Rectal smooth muscle tissue (tissue), 1 donor: ENCODE data around the gene DARS1.
"Not testable (repeated sequence)": the region's sequence is repeated elsewhere in the genome, so short reads cannot be mapped to it uniquely, and the experiment has no call there.

Experiments
- H3K27ac ChIP-seq: one replicate; pipeline ENCODE4 v1.7.0; 2013; ENCODE audit warnings: low read depth, low read length, inconsistent platforms
- H3K27me3 ChIP-seq: one replicate; pipeline ENCODE4 v1.7.0; 2013; ENCODE audit warnings: low read length; ENCODE audit not compliant: control insufficient read depth, insufficient read depth
- H3K36me3 ChIP-seq: one replicate; pipeline ENCODE4 v1.7.0; 2013; ENCODE audit warnings: low read length; ENCODE audit not compliant: control insufficient read depth, insufficient read depth
- H3K4me1 ChIP-seq: one replicate; pipeline ENCODE4 v1.7.0; 2013; ENCODE audit warnings: low read length; ENCODE audit not compliant: control insufficient read depth, insufficient read depth
- H3K4me3 ChIP-seq: one replicate; pipeline ENCODE4 v1.7.0; 2013; ENCODE audit warnings: low read length
- H3K9ac ChIP-seq: one replicate; pipeline ENCODE4 v1.7.0; 2013; ENCODE audit warnings: low read length

The DARS1 gene

GRCh38 chr2:135913727-135914365 is 71.6 kb downstream of the DARS1 start:
- no peaks in the 10 kb centered on the region for H3K4me1 ChIP-seq
- H3K36me3 ChIP-seq: no peaks in the 10 kb centered on the region
- no peaks in the 10 kb centered on the region for H3K27me3 ChIP-seq
- H3K27ac ChIP-seq: no peak overlapping the region
- H3K9ac ChIP-seq: no peak overlapping the region
- H3K4me3 ChIP-seq: no peak overlapping the region

DNA sequence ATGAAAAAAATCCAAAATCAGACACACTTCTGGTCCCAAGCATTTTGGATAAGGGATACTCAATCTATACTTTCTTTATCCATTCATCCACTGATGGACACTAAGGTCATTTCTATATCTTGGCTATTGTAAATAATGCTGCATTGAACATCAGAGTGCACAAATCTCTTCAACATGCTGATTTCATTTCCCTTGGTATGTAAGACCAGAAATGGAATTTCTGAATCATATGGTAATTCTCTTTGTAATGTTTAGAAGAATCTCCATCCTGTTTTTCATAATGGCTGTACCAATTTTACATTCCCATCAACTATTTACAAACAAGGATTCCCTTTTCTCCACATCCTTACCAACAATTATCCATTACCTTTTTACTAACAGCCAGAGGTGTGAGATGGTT is 75.5 kb downstream of the DARS1 start:
- H3K27ac ChIP-seq: no peak overlapping the region
- H3K4me3 ChIP-seq: no peak overlapping the region
- H3K36me3 ChIP-seq: no peaks in the 10 kb centered on the region
- H3K9ac ChIP-seq: no peak overlapping the region
- no peaks in the 10 kb centered on the region for H3K4me1 ChIP-seq
- no peaks in the 10 kb centered on the region for H3K27me3 ChIP-seq

- Histone ChIP-seq H3K36me3 (no peaks in the 10 kb centered on the region), H3K9ac (no peak overlapping the region)
Observed at GRCh38 chr2:135905679-135906078, 79.7 kb downstream of the DARS1 start.

GRCh38 chr2:135904341-135904989 is 81.0 kb downstream of the DARS1 start:
- H3K9ac ChIP-seq: no peak overlapping the region
- H3K27ac ChIP-seq: no peak overlapping the region
- H3K27me3 ChIP-seq: no peaks in the 10 kb centered on the region
- H3K36me3 ChIP-seq: no peaks in the 10 kb centered on the region
- H3K4me3 ChIP-seq: no peak overlapping the region
- no peaks in the 10 kb centered on the region for H3K4me1 ChIP-seq

More at GRCh38 chr2:135905679-135906078, 79.7 kb downstream of the DARS1 start:
- no peaks in the 10 kb centered on the region for H3K27me3 ChIP-seq
- no peak overlapping the region for H3K4me3 ChIP-seq
- H3K27ac ChIP-seq: no peak overlapping the region
- no peaks in the 10 kb centered on the region for H3K4me1 ChIP-seq

DNA sequence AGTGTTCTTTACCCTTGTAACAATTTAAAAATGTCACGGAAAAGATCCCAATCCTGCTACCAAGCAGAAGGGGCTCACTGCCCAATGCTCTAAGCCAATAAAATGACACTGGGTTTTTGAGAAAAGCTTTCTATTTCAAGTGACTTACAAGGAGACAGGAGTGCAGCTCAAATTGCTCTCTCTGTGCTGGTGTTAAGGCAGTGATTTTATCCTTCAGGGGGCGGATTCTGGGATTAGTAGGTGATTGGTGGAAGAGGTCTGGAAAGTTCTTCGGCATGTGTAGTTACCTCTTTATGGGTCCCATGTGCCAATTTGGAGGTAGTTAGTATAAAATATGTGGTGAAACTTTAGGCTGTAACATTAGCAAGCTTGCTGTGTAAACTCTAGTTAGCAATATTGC is 81.8 kb downstream of the DARS1 start:
- Histone ChIP-seq H3K4me3 (no peak overlapping the region), H3K9ac (no peak overlapping the region), H3K4me1 (no peaks in the 10 kb centered on the region), H3K27me3 (no peaks in the 10 kb centered on the region), H3K36me3 (no peaks in the 10 kb centered on the region), H3K27ac (no peak overlapping the region)

DNA sequence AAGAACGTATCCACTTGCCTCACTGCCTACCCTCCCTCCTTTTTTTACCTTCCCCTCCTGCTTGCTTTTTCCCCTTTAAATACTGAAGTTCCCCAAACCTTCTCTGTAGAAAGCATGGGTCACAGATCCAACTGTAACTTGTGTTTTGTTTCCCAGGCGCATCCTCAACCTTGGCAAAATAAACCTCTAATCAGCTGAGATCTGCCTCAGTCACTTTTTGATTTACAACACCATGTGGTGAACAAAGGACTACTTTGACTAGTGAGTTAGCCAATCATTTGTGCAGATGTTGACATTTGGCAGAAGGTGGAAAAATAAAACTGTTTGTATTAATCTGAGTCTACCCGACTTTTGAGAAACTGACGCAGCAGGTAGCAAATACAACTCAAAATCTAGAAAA is 85.9 kb downstream of the DARS1 start:
- H3K4me3 ChIP-seq: no peak overlapping the region
- no peak overlapping the region for H3K9ac ChIP-seq
- H3K27ac ChIP-seq: no peak overlapping the region
- H3K4me1 ChIP-seq: no peaks in the 10 kb centered on the region
- H3K36me3 ChIP-seq: no peaks in the 10 kb centered on the region
- no peaks in the 10 kb centered on the region for H3K27me3 ChIP-seq

- no peaks in the 10 kb centered on the region for H3K27me3 ChIP-seq
Observed at GRCh38 chr2:135898234-135898786, 87.1 kb downstream of the DARS1 start.

GRCh38 chr2:135894930-135895329 is 90.5 kb downstream of the DARS1 start:
- no peaks in the 10 kb centered on the region for H3K27me3 ChIP-seq
- H3K9ac ChIP-seq: no peak overlapping the region
- no peak overlapping the region for H3K4me3 ChIP-seq
- H3K4me1 ChIP-seq: no peaks in the 10 kb centered on the region
- no peak overlapping the region for H3K27ac ChIP-seq
- no peaks in the 10 kb centered on the region for H3K36me3 ChIP-seq

More at GRCh38 chr2:135898234-135898786, 87.1 kb downstream of the DARS1 start:
- H3K36me3 ChIP-seq: no peaks in the 10 kb centered on the region
- no peak overlapping the region for H3K9ac ChIP-seq
- no peak overlapping the region for H3K4me3 ChIP-seq
- no peak overlapping the region for H3K27ac ChIP-seq
- no peaks in the 10 kb centered on the region for H3K4me1 ChIP-seq

DNA sequence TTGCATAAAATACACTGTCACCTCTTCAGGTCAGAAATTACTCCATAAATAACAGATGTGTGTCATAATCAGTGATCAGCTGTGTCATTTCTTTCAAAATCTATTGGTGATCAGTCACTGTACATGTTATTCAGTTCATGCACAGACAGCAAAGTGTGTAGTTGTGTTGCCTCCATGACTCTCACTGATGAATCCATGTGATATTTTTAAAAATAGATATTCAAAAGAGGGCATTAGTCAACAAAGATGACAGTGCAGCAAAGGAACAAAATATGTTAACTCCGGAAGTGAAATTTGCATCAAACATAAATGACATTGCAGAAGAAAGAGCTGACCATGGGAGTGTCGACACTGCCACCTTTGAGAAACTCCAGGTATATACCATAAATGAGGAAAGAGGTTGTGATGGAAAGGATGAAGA is 92.0 kb downstream of the DARS1 start:
- no peak overlapping the region for H3K27ac ChIP-seq
- H3K4me1 ChIP-seq: no peaks in the 10 kb centered on the region
- H3K27me3 ChIP-seq: no peaks in the 10 kb centered on the region
- H3K4me3 ChIP-seq: no peak overlapping the region
- no peak overlapping the region for H3K9ac ChIP-seq
- no peaks in the 10 kb centered on the region for H3K36me3 ChIP-seq

- Histone ChIP-seq H3K27me3 (no peaks in the 10 kb centered on the region), H3K27ac (no peak overlapping the region), H3K4me3 (no peak overlapping the region), H3K9ac (no peak overlapping the region), H3K36me3 (no peaks in the 10 kb centered on the region), H3K4me1 (no peaks in the 10 kb centered on the region)
Observed at GRCh38 chr2:135890835-135891234, 94.6 kb downstream of the DARS1 start.

DNA sequence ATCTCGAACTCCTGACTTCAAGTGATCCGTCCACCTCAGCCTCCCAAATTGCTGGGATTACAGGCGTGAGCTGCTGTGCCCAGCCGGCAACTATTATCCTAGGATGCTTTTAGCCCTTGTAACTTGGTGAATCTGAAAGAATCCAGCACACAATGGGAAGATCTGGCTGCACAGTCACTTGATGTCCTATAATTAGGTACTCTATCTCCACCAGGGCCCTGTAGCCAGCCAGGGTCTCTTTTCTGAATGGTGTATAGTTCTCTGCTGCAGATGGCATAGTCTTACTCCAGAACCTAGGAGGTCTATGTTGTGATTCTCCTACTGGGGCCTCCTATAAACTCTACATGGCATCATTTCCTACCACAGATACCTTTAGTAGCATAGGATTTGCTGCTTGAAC is 95.3 kb downstream of the DARS1 start:
- no peaks in the 10 kb centered on the region for H3K4me1 ChIP-seq
- H3K4me3 ChIP-seq: no peak overlapping the region
- no peaks in the 10 kb centered on the region for H3K36me3 ChIP-seq
- no peak overlapping the region for H3K27ac ChIP-seq
- no peak overlapping the region for H3K9ac ChIP-seq
- H3K27me3 ChIP-seq: no peaks in the 10 kb centered on the region

GRCh38 chr2:135888587-135888986 is 96.8 kb downstream of the DARS1 start:
- H3K4me3 ChIP-seq: not testable (repeated sequence)

GRCh38 chr2:135885709-135886108 is 99.7 kb downstream of the DARS1 start:
- Histone ChIP-seq H3K4me3 (no peak overlapping the region), H3K4me1 (no peaks in the 10 kb centered on the region), H3K27ac (no peak overlapping the region), H3K27me3 (no peaks in the 10 kb centered on the region), H3K36me3 (no peaks in the 10 kb centered on the region), H3K9ac (no peak overlapping the region)

More at GRCh38 chr2:135888587-135888986, 96.8 kb downstream of the DARS1 start:
- not testable (repeated sequence) for H3K36me3 ChIP-seq, H3K9ac ChIP-seq, H3K27me3 ChIP-seq, H3K4me1 ChIP-seq, H3K27ac ChIP-seq
